Adrenal gland (tissue), 12 donors: ENCODE data around the gene LY86. TPM values are rescaled to one million over a fixed set of nuclear protein-coding genes. Genes with fewer than 3 reads are reported as not detected.

Experiments
- DNase-seq, 7 donors: peaks; one replicate each; pipeline ENCODE4 v3.0.0-alpha.2; 2019 to 2020
- H3K27ac ChIP-seq, 5 donors: fragments of 200-600 bp; sonication (generic) in 4 of 5; 1 replicate in 3 of 5; 2 replicates in 2 of 5; pipeline versions ENCODE4 v1.5.1 to v1.8.0; 2016 to 2020; ENCODE audit warnings: mild to moderate bottlenecking in 1 of 5
- H3K27me3 ChIP-seq: fragments of 200-600 bp; 2 replicates; pipeline ENCODE4 v1.8.0; 2021
- H3K36me3 ChIP-seq, 2 donors: fragments of 200-600 bp; replicated peaks in 1 of 2; 1 replicate in 1 of 2; 2 replicates in 1 of 2; pipeline versions ENCODE4 v1.5.1 to v1.8.0; 2018 to 2022
- H3K4me1 ChIP-seq, 2 donors: fragments of 200-600 bp; replicated peaks in 1 of 2; 1 replicate in 1 of 2; 2 replicates in 1 of 2; pipeline versions ENCODE4 v1.5.1 to v1.8.0; 2018 to 2021
- H3K4me3 ChIP-seq, 4 donors: fragments of 200-600 bp; sonication (generic) in 3 of 4; one replicate each; pipeline ENCODE4 v1.5.1; 2016 to 2018
- H3K9me3 ChIP-seq, 3 donors: fragments of 200-600 bp; sonication (generic) in 1 of 3; replicated peaks in 1 of 3; 1 replicate in 2 of 3; 2 replicates in 1 of 3; pipeline versions ENCODE4 v1.5.1 to v1.8.0; 2016 to 2021
- CTCF ChIP-seq, 6 experiments: fragments of 450-650 bp in 4 of 6; fragments of 200-600 bp in 2 of 6; sonication (generic) in 1 of 6; IDR thresholded peaks; 1 replicate in 5 of 6; 2 replicates in 1 of 6; pipeline versions ENCODE4 v1.5.1 to v1.8.0; 2016 to 2021; ENCODE audit warnings: antibody characterized with exemption in 6 of 6, mild to moderate bottlenecking in 2 of 6, moderate library complexity in 1 of 6
- POLR2A ChIP-seq, 2 donors: fragments of 450-650 bp; IDR thresholded peaks; one replicate each; pipeline ENCODE4 v1.6.1; 2017; ENCODE audit warnings: antibody characterized with exemption in 2 of 2, mild to moderate bottlenecking in 2 of 2, moderate library complexity in 1 of 2
- WGBS, 4 donors: extraction: QIAGEN DNeasy Blood & Tissue Kit in 2 of 4; methylation state at CpG; one replicate each; pipeline versions ENCODE4 v1.1.5 to v1.1.7; 2013 to 2017; 5-methylcytosine and 5-hydroxymethylcytosine counted together
- intact Hi-C, 2 donors: fragments of 100-400 bp; cut with DNase I; formaldehyde crosslinking; loops; one replicate each; pipeline versions ENCODE4 v1.14.1 to v1.15.0; 2022 to 2023
- polyA plus RNA-seq, 3 donors: library from polyadenylated mRNA; stranded (reverse); fragments of 200-250 nt in 2 of 3; fragments of 350-450 nt in 1 of 3; fragmentation: Illumina TruSeq in 1 of 3; extraction: RNeasy Lipid Tissue Mini Kit (QIAGEN cat#74804) in 1 of 3; gene quantifications; one replicate each; pipeline ENCODE4 v1.2.3, GENCODE V29; 2013 to 2014
- total RNA-seq, 9 donors: library from RNA; depleted of rRNA in 4 of 9; stranded (reverse); fragments of >200 nt in 4 of 9; fragments of 120-200 nt in 1 of 9; fragmentation: NEBNext Ultra II Directional in 1 of 9; extraction: Animal tissue kit (Norgen Biotek cat#: 25700) in 1 of 9; gene quantifications; one replicate each; pipeline versions ENCODE4 v1.1.0 to v1.2.4, GENCODE V29; 2013 to 2023
- donor health status: healthy with polysubstance abuse.
- donor health status: Bipolar disorder and iron deficiency.
- donor health status: DM: yes; HTN: yes; CAD: no.
- donor health status: DM: no; HTN: no; CAD: no.
- donor health status: DM: no; HTN: no; CAD: no.
- donor health status: DM: yes; HTN: yes; CAD: no.

LY86 gene
- total and polyA plus RNA-seq, 12 donors, result 0.60 to 25.7 (median 7.1) TPM

GRCh38 chr6:6656287-6656686 lies 67.8 kb downstream of the LY86 start:
- intact Hi-C loops, result no loop called here
- H3K4me1 ChIP-seq, result peaks cover 0 to 3% of the 10 kb centered on the region in 2 donors
- peak overlapping the region in 1 of 5 donors; percentile 54 for H3K27ac ChIP-seq
- no peaks in the 10 kb centered on the region for H3K9me3 ChIP-seq
- WGBS, 4 donors, result 53 to 75% (median 57%) methylated on average over 3 of the region's 3 CpGs
- DNase-seq, result peak in 4 of 7 donors; percentile 30 to 67 (median 42)
- no peaks in the 10 kb centered on the region for H3K27me3 ChIP-seq
- TF ChIP-seq CTCF (IDR thresholded peaks at IDR 0.05), result no peak
- no peak for TF ChIP-seq POLR2A (IDR thresholded peaks at IDR 0.05)
- H3K36me3 ChIP-seq, result no peaks in the 10 kb centered on the region
- no peak overlapping the region for H3K4me3 ChIP-seq

- H3K9me3 ChIP-seq, result no peaks in the 10 kb centered on the region
- no peak overlapping the region for H3K4me3 ChIP-seq
- no peaks in the 10 kb centered on the region for H3K27me3 ChIP-seq
- H3K27ac ChIP-seq, result no peak overlapping the region
- intact Hi-C loops, result no loop called here
- no peak for TF ChIP-seq POLR2A (IDR thresholded peaks at IDR 0.05)
- no peak for TF ChIP-seq CTCF (IDR thresholded peaks at IDR 0.05)
- DNase-seq, result no peak
- H3K36me3 ChIP-seq, result no peaks in the 10 kb centered on the region
- peaks cover 4 to 12% of the 10 kb centered on the region in 2 donors for H3K4me1 ChIP-seq
- 85 to 95% (median 89%) methylated on average over 8 of the region's 8 CpGs for WGBS, 4 donors
Observed at GRCh38 chr6:6657085-6657819, 68.7 kb downstream of the LY86 start.

DNA sequence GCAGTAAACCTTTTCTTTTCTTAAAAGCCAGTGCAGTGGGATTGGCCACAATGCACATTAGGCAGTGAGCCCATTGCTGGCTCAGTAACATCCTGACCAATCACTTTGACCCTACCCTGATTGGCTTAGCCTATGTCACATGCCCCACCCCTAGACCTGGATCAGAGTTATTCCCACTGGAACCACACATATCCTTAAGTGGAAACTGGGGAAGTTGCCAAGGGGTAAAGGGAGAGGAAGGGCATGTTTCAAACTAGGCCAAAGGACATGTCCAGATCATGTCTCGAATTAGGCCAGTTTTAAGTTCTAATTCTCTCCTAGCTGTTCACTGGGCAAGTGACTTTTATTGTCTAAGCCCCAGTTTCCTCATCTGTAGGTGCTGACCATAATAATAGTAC lies 69.3 kb downstream of the LY86 start:
- no peaks in the 10 kb centered on the region for H3K9me3 ChIP-seq
- 67 to 87% (median 78%) methylated on average over 1 of the region's 1 CpG for WGBS, 4 donors
- H3K27me3 ChIP-seq, result no peaks in the 10 kb centered on the region
- intact Hi-C loops, result no loop called here
- no peaks in the 10 kb centered on the region for H3K36me3 ChIP-seq
- no peak for TF ChIP-seq CTCF (IDR thresholded peaks at IDR 0.05)
- TF ChIP-seq POLR2A (IDR thresholded peaks at IDR 0.05), result no peak
- H3K4me1 ChIP-seq, result peaks cover 4 to 17% of the 10 kb centered on the region in 2 donors
- no peak overlapping the region for H3K27ac ChIP-seq
- no peak for DNase-seq
- H3K4me3 ChIP-seq, result no peak overlapping the region

DNA sequence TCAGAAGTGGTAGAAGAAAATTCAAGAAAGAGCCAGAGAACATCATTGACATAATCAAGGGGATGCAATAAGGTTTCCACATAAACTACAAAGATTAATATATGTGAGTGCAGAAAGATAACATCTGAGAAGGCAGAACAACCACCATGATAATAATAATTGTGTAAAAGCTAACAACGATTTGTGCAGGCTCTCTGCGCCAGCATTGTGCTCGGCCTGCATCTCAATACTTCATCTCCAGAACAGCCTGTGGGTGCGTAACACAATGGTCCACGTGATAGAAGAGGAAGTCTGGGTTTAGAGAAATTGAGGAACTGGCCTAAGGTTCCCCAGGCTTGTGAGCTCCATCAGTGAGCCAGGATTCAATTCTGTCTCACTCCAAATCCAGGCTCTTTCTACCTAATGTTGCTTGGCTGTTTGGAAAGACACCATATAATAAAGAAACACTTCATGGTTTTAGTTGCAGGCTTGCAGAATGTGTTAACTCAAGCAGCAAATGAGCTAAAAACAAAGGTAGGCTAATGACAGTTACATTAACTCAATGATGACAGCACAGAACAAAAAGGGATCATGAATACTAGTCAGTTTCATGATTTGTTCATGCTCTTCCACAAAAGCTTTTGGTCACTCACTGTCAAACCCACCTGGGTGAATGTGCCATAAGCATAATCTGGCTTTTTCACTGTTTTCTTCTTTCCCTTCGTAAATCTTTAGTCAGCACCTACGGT lies 71.2 kb downstream of the LY86 start:
- Histone ChIP-seq H3K27ac (peak overlapping the region in 2 of 5 donors; percentile 33 to 41), H3K4me1 (peaks cover 4 to 20% of the 10 kb centered on the region in 2 donors), H3K36me3 (no peaks in the 10 kb centered on the region), H3K27me3 (no peaks in the 10 kb centered on the region), H3K9me3 (no peaks in the 10 kb centered on the region), H3K4me3 (no peak overlapping the region)
- intact Hi-C loops, result no loop called here
- peak in 4 of 7 donors; percentile 29 to 63 (median 42) for DNase-seq
- 62 to 76% (median 69%) methylated on average over 7 of the region's 7 CpGs for WGBS, 4 donors
- TF ChIP-seq CTCF (IDR thresholded peaks at IDR 0.05), result no peak
- no peak for TF ChIP-seq POLR2A (IDR thresholded peaks at IDR 0.05)
